ENCODE results near the gene P2RY8.
"Not testable (repeated sequence)": the region's sequence is repeated elsewhere in the genome, so short reads cannot be mapped to it uniquely, and the experiment has no call there.

P2RY8 gene

DNA sequence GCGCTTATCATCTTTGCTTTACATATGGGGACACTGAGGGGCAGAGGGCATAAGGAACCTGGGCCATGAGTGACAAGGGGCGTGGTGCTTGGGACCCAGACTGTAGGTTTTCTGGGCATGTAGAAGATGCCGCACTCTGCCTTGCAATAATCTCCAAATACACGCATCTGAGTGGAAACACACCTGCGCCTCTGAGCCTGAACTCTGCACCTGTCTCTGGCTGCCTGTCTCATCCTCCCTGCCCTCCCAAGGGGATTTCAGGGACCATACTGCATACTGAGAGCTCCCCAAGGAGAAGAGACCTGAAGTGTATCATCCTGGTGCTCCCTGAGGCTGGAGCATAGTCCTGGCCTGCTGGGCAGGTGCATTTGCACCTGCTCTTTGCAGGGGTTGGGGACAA, 49.6 kb downstream of the P2RY8 start:
- TF ChIP-seq, protein P1, sequence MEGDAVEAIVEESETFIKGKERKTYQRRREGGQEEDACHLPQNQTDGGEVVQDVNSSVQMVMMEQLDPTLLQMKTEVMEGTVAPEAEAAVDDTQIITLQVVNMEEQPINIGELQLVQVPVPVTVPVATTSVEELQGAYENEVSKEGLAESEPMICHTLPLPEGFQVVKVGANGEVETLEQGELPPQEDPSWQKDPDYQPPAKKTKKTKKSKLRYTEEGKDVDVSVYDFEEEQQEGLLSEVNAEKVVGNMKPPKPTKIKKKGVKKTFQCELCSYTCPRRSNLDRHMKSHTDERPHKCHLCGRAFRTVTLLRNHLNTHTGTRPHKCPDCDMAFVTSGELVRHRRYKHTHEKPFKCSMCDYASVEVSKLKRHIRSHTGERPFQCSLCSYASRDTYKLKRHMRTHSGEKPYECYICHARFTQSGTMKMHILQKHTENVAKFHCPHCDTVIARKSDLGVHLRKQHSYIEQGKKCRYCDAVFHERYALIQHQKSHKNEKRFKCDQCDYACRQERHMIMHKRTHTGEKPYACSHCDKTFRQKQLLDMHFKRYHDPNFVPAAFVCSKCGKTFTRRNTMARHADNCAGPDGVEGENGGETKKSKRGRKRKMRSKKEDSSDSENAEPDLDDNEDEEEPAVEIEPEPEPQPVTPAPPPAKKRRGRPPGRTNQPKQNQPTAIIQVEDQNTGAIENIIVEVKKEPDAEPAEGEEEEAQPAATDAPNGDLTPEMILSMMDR (IDR thresholded peaks at IDR 0.05; ENCODE audit: low read depth, low read length), result no peak
- no peak overlapping the region for H3K4me3 ChIP-seq (ENCODE audit: low read depth, low read length)

DNA sequence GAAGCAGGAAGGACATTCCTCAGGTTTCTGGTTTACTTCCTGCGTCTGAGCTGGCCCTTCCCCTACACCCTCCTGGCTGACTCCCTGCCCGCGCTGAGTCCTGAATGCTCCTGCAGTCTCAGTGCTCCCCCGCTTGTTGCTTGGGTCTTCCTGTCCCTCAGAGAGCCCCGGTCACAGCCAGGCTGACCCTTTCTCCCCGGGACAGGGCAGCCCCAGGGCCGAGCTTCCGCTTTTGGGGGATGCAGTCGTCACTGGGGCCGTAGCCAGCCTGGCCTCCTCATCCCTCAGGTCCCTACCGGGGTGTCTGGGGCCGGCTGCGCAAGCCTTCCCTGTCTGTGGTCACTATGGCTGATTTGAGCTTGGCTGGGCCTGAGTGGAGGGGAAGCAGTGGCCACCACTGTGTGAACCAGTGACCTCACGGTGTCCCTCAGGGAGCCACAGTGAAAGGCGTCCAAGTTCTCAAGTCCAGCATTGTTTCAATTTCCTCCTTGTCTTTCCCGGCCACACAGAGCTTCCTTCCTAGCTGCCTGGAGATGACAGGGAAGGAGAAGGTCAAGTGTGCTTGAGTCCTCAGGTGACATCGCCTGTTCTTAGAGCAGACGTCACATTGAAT, 50.1 kb downstream of the P2RY8 start:
- TF ChIP-seq, protein P1 (IDR thresholded peaks at IDR 0.05; ENCODE audit: low read depth, low read length), result no peak
- H3K4me3 ChIP-seq (ENCODE audit: low read depth, low read length), result no peak overlapping the region

GRCh38 chrX:1486177-1486576, 50.8 kb downstream of the P2RY8 start:
- TF ChIP-seq, protein P1 (IDR thresholded peaks at IDR 0.05; ENCODE audit: low read depth, low read length), result no peak
- no peak overlapping the region for H3K4me3 ChIP-seq (ENCODE audit: low read depth, low read length)

- no peak overlapping the region for H3K4me3 ChIP-seq (ENCODE audit: low read depth, low read length)
- TF ChIP-seq, protein P1 (IDR thresholded peaks at IDR 0.05; ENCODE audit: low read depth, low read length), result no peak
Observed at GRCh38 chrX:1485033-1485432, 52.0 kb downstream of the P2RY8 start.

GRCh38 chrX:1484638-1485019, 52.4 kb downstream of the P2RY8 start:
- no peak overlapping the region for H3K4me3 ChIP-seq (ENCODE audit: low read depth, low read length)
- TF ChIP-seq, protein P1 (IDR thresholded peaks at IDR 0.05; ENCODE audit: low read depth, low read length), result no peak

- TF ChIP-seq, protein P1 (IDR thresholded peaks at IDR 0.05; ENCODE audit: low read depth, low read length), result no peak
- H3K4me3 ChIP-seq (ENCODE audit: low read depth, low read length), result no peak overlapping the region
Observed at GRCh38 chrX:1483843-1484637, 52.9 kb downstream of the P2RY8 start.

- H3K4me3 ChIP-seq (ENCODE audit: low read depth, low read length), result not testable (repeated sequence)
Observed at GRCh38 chrX:1482530-1482928, 54.5 kb downstream of the P2RY8 start.
